Right ventricle myocardium inferior (tissue), 1 donor: Measurements from ENCODE around the gene NOS2. TPM values are rescaled to one million over a fixed set of nuclear protein-coding genes. Genes with fewer than 3 reads are reported as not detected.
"Not testable (repeated sequence)": the region's sequence is repeated elsewhere in the genome, so short reads cannot be mapped to it uniquely, and the experiment has no call there.

Source experiments
- ATAC-seq: fragments of 200-7000 bp; cut with Tn5 transposase; one replicate; pipeline ENCODE4 v1.9.1; 2020; ENCODE audit warnings: mild to moderate bottlenecking, moderate library complexity
- DNase-seq: peaks from one replicate; pipeline ENCODE4 v3.0.0; 2021; ENCODE audit errors: missing footprints
- intact Hi-C: fragments of 100-400 bp; cut with DNase I; formaldehyde crosslinking; loops from one replicate; pipeline ENCODE4 v1.11.0; 2022
- total RNA-seq: library from RNA; stranded (reverse); fragmentation: NEBNext Ultra II Directional; extraction: Animal tissue kit (Norgen Biotek cat#: 25700); gene quantifications from one replicate; pipeline ENCODE4 v1.2.1, GENCODE V29; 2021
- donor health status: DM: no; HTN: yes; CAD: no; lungs with severe emphysema.

NOS2 gene
- total RNA-seq, 1 donor from 2014 or later = 0.22 TPM

DNA sequence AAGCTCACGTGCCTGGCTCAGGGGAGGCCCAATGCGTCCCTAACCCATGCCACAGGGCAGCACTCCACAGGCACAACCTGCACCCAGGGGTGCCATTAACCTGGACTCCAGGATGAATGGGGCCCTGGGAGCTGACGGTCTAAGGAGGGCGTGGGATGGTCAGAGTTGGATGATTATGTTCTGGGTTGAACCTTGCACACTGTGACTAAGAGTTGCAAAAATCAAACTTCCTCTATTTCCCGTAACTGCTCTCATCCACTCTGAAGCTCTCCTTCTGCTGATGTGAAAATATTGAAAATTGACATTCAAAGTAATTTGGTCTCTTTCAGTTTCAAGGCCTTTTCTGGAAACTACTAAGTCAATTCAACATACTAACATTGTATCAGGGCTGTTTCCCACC lies 54.0 kb downstream of the NOS2 start:
- DNase-seq, intact Hi-C loops, ATAC-seq: not testable (repeated sequence)

DNA sequence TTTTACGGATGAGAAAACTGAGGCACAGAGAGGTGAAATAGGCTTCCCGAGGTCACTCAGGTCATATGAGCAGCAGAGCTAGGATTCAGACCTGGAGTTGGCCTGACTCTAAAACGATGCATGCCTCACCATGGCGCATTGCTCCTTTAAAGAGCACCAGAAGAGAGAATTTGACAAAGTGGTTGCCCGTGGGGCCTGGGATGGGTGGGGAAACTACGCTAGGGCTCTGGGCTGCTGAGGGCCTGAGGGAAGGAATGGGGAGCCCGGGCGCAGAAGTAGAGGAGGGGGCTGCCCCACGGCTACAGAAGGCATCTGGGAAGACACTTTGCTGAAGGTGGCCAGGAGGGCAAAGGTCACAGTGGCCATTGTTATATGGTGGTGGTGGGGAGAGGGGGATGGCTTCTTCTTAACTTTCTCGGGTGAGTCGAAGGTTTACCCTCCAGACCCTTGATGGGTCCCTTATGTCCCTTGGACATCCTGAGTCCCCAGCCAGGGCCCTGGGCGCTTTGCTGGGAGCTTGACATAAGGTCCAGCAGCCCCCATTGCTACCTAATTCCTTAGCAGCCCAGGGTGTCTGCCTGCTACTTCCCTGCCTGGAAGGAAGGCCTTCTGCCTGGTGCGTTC lies 55.0 kb downstream of the NOS2 start:
- DNase-seq, ATAC-seq, intact Hi-C loops: not testable (repeated sequence)

DNA sequence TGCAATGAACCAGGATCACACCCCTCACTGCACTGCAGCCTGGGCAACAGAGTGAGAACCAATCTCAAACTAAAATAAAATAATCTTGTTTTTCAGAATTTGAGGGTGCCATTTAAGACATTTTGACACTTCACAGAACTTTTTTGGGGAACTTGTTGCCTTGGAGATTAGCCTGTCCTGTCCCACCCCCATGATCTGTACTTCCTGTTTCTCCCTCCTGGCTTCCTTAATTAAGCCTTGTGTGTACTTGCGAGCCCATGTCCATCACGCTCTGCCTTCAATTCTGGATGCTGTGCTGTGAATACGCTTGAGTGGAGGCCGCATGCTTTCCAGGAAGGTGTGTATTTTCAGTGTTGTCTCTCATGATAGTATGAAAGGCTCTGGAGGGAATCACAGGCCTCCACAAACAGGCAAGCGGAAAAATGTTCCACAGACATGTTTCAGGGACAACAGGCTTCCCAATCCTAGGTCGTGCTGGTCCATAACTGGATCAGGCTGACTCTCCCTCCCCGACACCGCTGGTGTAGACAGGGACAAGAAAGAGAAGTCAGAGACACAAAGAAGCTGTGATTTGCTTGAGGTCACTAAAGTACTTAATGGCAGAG lies 56.9 kb downstream of the NOS2 start:
- intact Hi-C loops = no loop called here
- no peak for ATAC-seq

DNA sequence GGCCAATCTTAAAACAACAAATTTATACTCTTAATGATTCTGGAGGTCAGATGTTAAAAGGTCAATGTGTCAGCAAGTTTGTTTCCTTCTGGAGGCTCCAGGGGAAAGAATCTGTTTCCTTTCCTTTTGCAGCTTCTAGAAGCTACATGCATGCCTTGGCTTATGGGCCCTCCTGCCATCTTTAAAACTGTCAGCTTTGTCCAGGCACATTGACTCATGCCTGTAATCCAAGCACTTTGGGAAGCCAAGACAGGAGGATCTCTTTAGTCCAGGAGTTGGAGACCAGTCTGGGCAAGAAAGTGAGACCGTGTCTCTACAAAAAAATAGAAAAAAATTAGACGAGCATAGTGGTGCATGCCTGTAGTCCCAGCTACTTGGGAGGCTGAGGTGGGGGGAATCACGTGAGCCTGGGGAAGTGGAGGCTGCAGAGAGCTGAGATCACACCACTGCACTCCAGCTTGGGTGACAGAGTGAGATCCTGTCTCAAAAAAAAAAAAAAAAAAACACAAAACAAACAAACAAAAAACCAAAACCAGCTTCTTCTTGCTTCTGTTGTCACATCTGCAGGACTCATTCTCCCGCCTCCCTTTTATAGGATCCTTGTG lies 58.3 kb downstream of the NOS2 start:
- intact Hi-C loops = no loop called here
- DNase-seq = no peak
- no peak for ATAC-seq

More for the DNA sequence above, 56.9 kb downstream of the NOS2 start:
- no peak for DNase-seq

DNA sequence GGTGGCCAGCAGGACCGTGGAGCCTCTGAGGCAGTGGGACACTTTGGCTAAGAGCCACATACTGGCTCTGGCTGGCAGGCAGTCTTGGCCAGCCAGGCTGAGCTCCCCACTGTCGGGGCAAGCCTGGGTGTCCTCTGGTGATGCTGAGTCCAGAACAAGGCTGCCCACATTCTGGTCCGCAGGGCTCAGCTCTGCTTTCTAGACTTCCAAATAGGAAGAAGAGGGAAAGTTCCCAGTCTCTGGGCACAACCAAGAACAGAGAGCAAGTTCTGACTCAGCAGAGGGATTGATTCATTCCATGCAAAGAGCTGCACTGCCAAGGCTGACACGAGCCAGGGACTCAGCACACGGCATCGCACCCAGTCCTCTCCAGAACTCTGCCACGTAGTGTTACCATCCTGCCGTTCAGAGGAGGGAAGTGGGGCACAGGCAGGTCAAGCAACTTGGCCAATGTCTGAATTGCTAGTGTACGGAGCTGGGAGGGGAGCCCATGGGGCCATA lies 58.9 kb downstream of the NOS2 start:
- intact Hi-C loops = no loop called here
- DNase-seq = no peak
- no peak for ATAC-seq

DNA sequence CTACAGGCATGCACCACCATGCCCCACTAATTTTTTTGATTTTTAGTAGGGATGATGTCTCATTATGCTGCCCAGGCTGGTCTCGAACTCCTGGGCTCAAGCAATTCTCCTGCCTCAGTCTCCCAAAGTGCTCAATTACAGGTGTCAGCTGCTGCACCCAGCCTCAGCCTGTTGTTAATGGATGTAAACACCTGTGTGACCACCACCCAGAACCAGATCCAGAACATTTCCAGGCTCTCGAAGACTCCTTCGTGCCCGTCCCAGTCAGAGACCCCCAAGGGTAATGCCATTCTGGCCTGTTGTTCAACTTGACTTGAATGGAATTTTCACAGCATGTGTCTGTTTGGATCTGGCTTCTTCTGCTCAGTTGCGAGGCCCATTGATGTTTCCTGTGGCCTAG lies 59.8 kb downstream of the NOS2 start:
- DNase-seq, ATAC-seq, intact Hi-C loops: not testable (repeated sequence)

DNA sequence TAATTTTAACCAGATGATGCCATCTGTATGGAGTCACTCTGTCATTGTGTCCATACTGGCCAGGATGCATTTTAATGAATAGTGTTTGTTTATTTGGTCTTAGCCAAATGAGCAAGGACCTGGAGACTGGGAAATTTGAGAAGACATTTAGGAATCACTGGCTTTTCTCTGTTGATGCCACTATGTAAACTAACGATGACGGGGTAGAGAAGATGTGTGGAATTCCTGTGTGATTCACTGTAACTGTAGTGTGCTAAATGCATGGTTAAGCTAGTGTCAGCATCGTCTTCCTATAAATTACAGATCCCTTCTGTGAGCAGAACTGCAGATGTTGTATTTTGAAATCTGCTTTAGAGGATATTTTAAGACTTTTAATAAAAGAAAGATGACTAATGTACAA lies 66.6 kb downstream of the NOS2 start:
- no peak for ATAC-seq
- DNase-seq = no peak
- intact Hi-C loops = no loop called here

DNA sequence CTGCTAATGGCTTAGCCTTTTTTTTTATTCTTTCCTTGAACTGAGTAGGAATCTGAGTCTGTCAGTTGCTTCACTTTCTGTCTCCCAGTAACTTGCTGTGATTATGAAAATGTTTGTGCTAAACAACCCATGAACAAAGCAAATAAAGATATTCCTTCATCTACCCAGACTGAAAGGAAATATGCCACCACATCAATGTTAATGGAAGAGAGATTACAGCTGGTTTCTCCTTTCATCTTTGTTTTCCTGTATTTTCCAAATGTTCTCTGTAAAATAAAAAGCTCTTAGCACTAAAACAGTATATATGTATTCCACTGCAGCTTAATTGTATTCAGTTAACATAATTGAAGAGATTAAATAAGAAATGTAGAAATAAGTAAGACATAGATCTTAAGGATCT lies 67.6 kb downstream of the NOS2 start:
- DNase-seq, intact Hi-C loops, ATAC-seq: not testable (repeated sequence)

DNA sequence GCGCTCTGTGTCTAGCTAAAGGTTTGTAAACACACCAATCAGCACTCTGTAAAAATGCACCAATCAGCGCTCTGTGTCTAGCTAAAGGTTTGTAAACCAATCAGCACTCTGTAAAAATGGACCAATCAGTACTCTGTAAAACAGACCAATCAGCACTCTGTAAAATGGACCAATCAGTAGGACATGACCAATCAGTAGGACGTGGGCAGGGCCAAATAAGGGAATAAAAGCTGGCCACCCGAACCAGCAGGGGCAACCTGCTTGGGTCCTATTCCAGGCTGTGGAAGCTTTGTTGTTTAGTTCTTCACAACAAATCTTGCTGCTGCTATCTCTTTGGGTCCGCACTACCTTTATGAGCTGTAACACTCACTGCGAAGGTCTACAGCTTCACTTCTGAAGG lies 74.3 kb downstream of the NOS2 start:
- intact Hi-C loops, DNase-seq, ATAC-seq: not testable (repeated sequence)

DNA sequence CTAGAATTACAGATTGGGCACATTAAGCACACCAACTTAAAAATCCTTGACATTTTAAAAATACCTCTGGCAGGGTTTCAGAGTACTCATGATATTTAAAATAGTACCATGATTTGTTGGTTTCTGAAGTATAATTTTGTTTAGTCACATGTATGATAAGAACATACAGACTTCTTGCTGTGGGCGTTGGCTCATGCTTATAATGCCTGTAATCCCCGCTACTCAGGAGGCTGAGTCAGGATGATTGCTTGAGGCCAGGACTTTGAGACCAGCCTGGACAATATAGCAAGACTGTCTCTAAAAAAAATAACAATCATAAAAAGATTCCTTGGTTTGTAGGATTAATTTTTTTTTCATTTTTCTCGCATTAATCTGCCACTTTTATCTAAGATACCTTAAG lies 78.5 kb downstream of the NOS2 start:
- intact Hi-C loops = no loop called here
- no peak for DNase-seq
- no peak for ATAC-seq

Other genes with a start within 250 kb of the NOS2 start
- 18.2 TPM for gene LGALS9, start 169.3 kb downstream of the NOS2 start, total RNA-seq
- gene LYRM9, start 92.8 kb upstream of the NOS2 start, total RNA-seq = 6.7 TPM
- gene NLK, start 242.1 kb upstream of the NOS2 start, total RNA-seq = 20.8 TPM